ENCODE measurements around the gene CHMP2A. TPM values are rescaled to one million over a fixed set of nuclear protein-coding genes. Genes with fewer than 3 reads are reported as not detected.
"Not testable (repeated sequence)": the region's sequence is repeated elsewhere in the genome, so short reads cannot be mapped to it uniquely, and the experiment has no call there.

Gene CHMP2A
- 71.9 and 97.7 TPM in 2 replicates for total RNA-seq (2014; rRNA removed; shearing (Covaris generic))

GRCh38 chr19:58554494-58555368, at the start of gene CHMP2A:
Gene CHMP2A, minus strand, starts transcription at chr19:58555105. Its CDS starts 893 bp downstream, at chr19:58554212.
- in situ Hi-C loops (cut with HindIII; ENCODE audit: low sequenced_read_pairs), result no loop called here
- DNase-seq (ENCODE audit: low spot score), result peak; percentile 97

GRCh38 chr19:58586133-58586765, 31.3 kb upstream of the CHMP2A start:
- no peak for DNase-seq (ENCODE audit: low spot score)
- in situ Hi-C loops (cut with HindIII; ENCODE audit: low sequenced_read_pairs), result no loop called here

GRCh38 chr19:58585442-58586132, 30.7 kb upstream of the CHMP2A start:
- DNase-seq (ENCODE audit: low spot score), result no peak
- in situ Hi-C loops (cut with HindIII; ENCODE audit: low sequenced_read_pairs), result no loop called here

- no peak for DNase-seq (ENCODE audit: low spot score)
- in situ Hi-C loops (cut with HindIII; ENCODE audit: low sequenced_read_pairs), result no loop called here
Observed at GRCh38 chr19:58584498-58585441, 29.9 kb upstream of the CHMP2A start.

- no peak for DNase-seq (ENCODE audit: low spot score)
Observed at GRCh38 chr19:58582985-58583384, 28.1 kb upstream of the CHMP2A start.

GRCh38 chr19:58581227-58582141, 26.6 kb upstream of the CHMP2A start:
- DNase-seq (ENCODE audit: low spot score), result peak; percentile 82
- in situ Hi-C loops (cut with HindIII; ENCODE audit: low sequenced_read_pairs), result no loop called here

More at GRCh38 chr19:58582985-58583384, 28.1 kb upstream of the CHMP2A start:
- in situ Hi-C loops (cut with HindIII; ENCODE audit: low sequenced_read_pairs), result no loop called here

GRCh38 chr19:58579473-58580142, 24.7 kb upstream of the CHMP2A start:
- in situ Hi-C loops (cut with HindIII; ENCODE audit: low sequenced_read_pairs), result no loop called here
- DNase-seq (ENCODE audit: low spot score), result no peak

GRCh38 chr19:58578012-58578925, 23.4 kb upstream of the CHMP2A start:
- in situ Hi-C loops (cut with HindIII; ENCODE audit: low sequenced_read_pairs), result no loop called here
- no peak for DNase-seq (ENCODE audit: low spot score)

GRCh38 chr19:58577581-58577980, 22.7 kb upstream of the CHMP2A start:
- in situ Hi-C loops (cut with HindIII; ENCODE audit: low sequenced_read_pairs); DNase-seq (ENCODE audit: low spot score): not testable (repeated sequence)

GRCh38 chr19:58575183-58576041, 20.5 kb upstream of the CHMP2A start:
- DNase-seq (ENCODE audit: low spot score), result peak; percentile 94
- in situ Hi-C loops (cut with HindIII; ENCODE audit: low sequenced_read_pairs), result no loop called here

- in situ Hi-C loops (cut with HindIII; ENCODE audit: low sequenced_read_pairs), result no loop called here
- no peak for DNase-seq (ENCODE audit: low spot score)
Observed at GRCh38 chr19:58573658-58574164, 18.8 kb upstream of the CHMP2A start.

- in situ Hi-C loops (cut with HindIII; ENCODE audit: low sequenced_read_pairs), result no loop called here
- peak; percentile 100 for DNase-seq (ENCODE audit: low spot score)
Observed at GRCh38 chr19:58572818-58573657, 18.1 kb upstream of the CHMP2A start, which contains the start of gene MZF1. Gene MZF1, minus strand, starts transcription at chr19:58573335. Its CDS starts 1,946 bp downstream, at chr19:58571389.

- no peak for DNase-seq (ENCODE audit: low spot score)
- in situ Hi-C loops (cut with HindIII; ENCODE audit: low sequenced_read_pairs), result no loop called here
Observed at GRCh38 chr19:58572026-58572817, 17.3 kb upstream of the CHMP2A start.

GRCh38 chr19:58571575-58571947, 16.7 kb upstream of the CHMP2A start:
- in situ Hi-C loops (cut with HindIII; ENCODE audit: low sequenced_read_pairs), result no loop called here
- no peak for DNase-seq (ENCODE audit: low spot score)
